ENCODE data around the gene CSPG4. TPM values are rescaled to one million over a fixed set of nuclear protein-coding genes. Genes with fewer than 3 reads are reported as not detected.
"Not testable (repeated sequence)": the region's sequence is repeated elsewhere in the genome, so short reads cannot be mapped to it uniquely, and the experiment has no call there.

The CSPG4 gene
- total RNA-seq, 2 experiments from 2014 or later = not detected

- POLR2A ChIA-PET = interaction anchor here (0.9 to 7.6 kb wide), 6 partner anchors 12 to 270 kb away, joined by 3 to 168 read pairs (median 4); partner anchors contain the start of genes MAN2C1, PTPN9, SIN3A and SNUPN
- H3K4me1 Mint-ChIP-seq = peaks cover 29% of the 10 kb centered on the region
Measured at GRCh38 chr15:75637245-75638009, 75.2 kb downstream of the CSPG4 start.

GRCh38 chr15:75636026-75636425 is 76.6 kb downstream of the CSPG4 start:
- ATAC-seq (ENCODE audit: low read depth) (no peak), DNase-seq (no peak)
- Mint-ChIP-seq H3K27me3 (no peaks in the 10 kb centered on the region), H3K27ac (no peak overlapping the region), H3K36me3 (peaks cover 10% of the 10 kb centered on the region), H3K4me1 (peaks cover 25% of the 10 kb centered on the region), H3K4me3 (no peak overlapping the region), H3K9me3 (no peaks in the 10 kb centered on the region)
- POLR2A ChIA-PET = interaction anchor here (1.2 to 7.6 kb wide), 2 partner anchors 10 to 183 kb away, joined by 4 to 168 read pairs; partner anchors contain the start of genes SIN3A and SNUPN

More at GRCh38 chr15:75637245-75638009, 75.2 kb downstream of the CSPG4 start:
- peak overlapping the region; percentile 15 for H3K27ac Mint-ChIP-seq
- H3K27me3 Mint-ChIP-seq = no peaks in the 10 kb centered on the region
- peaks cover 10% of the 10 kb centered on the region for H3K36me3 Mint-ChIP-seq
- H3K9me3 Mint-ChIP-seq = no peaks in the 10 kb centered on the region
- no peak for ATAC-seq (ENCODE audit: low read depth)
- no peak for DNase-seq
- H3K4me3 Mint-ChIP-seq = peak overlapping the region; percentile 93

- H3K9me3 Mint-ChIP-seq; H3K27ac Mint-ChIP-seq; H3K4me3 Mint-ChIP-seq; ATAC-seq (ENCODE audit: low read depth); H3K27me3 Mint-ChIP-seq; DNase-seq: not testable (repeated sequence)
- H3K36me3 Mint-ChIP-seq = peaks cover 10% of the 10 kb centered on the region
- peaks cover 19% of the 10 kb centered on the region for H3K4me1 Mint-ChIP-seq
- POLR2A ChIA-PET = interaction anchor here (0.6 kb wide), 1 partner anchor 41 kb away, joined by 4 read pairs; no protein-coding TSS in a partner anchor
Measured at GRCh38 chr15:75633922-75634321, 78.7 kb downstream of the CSPG4 start.

- Mint-ChIP-seq H3K9me3 (no peaks in the 10 kb centered on the region), H3K27me3 (no peaks in the 10 kb centered on the region), H3K36me3 (no peaks in the 10 kb centered on the region), H3K27ac (no peak overlapping the region), H3K4me3 (no peak overlapping the region), H3K4me1 (peaks cover 8% of the 10 kb centered on the region)
- POLR2A ChIA-PET = interaction anchor here (2.8 kb wide), 1 partner anchor 8 kb away, joined by 9 read pairs; the partner anchor contains the start of gene IMP3
- DNase-seq = no peak
- ATAC-seq (ENCODE audit: low read depth) = no peak
Measured at GRCh38 chr15:75631935-75632334, 80.7 kb downstream of the CSPG4 start.

- no peaks in the 10 kb centered on the region for H3K27me3 Mint-ChIP-seq
- H3K9me3 Mint-ChIP-seq = no peaks in the 10 kb centered on the region
- POLR2A ChIA-PET = interaction anchor here (0.6 to 6.3 kb wide), 17 partner anchors 9 to 1373 kb away, joined by 3 to 90 read pairs (median 7); partner anchors contain the start of genes IMP3, MAN2C1, PTPN9 and SIN3A
- DNase-seq (peak; percentile 91), ATAC-seq (ENCODE audit: low read depth) (peak; percentile 83)
- peak within 1 kb of the TSS; percentile 88 for H3K4me3 Mint-ChIP-seq
- H3K4me1 Mint-ChIP-seq = peaks cover 27% of the 10 kb centered on the region
- H3K27ac Mint-ChIP-seq = peak within 1 kb of the TSS; percentile 92
- peaks cover 10% of the 10 kb centered on the region for H3K36me3 Mint-ChIP-seq
Measured at GRCh38 chr15:75625542-75626347, 86.9 kb downstream of the CSPG4 start, which contains the start of gene SNUPN. Gene SNUPN, minus strand, starts transcription at chr15:75625725. Its CDS starts 4,674 bp downstream, at chr15:75621051.

Other genes starting within 250 kb of the CSPG4 start
- 10 to 100 TPM; 35.8 to 37.5 TPM for gene PTPN9, start 133.5 kb downstream of the CSPG4 start, total RNA-seq
- gene SNUPN, start 87.1 kb downstream of the CSPG4 start, total RNA-seq = 10 to 100 TPM; 27.1 to 30.4 TPM
- gene IMP3, start 72.6 kb downstream of the CSPG4 start, total RNA-seq = 10 to 100 TPM; 85.3 to 87.1 TPM
- gene SNX33, start 64.9 kb downstream of the CSPG4 start, total RNA-seq = 1 to 10 TPM; 2.1 to 2.6 TPM
- gene UBE2Q2, start 130.6 kb upstream of the CSPG4 start, total RNA-seq = 10 to 100 TPM; 27.5 to 29.7 TPM
- gene FBXO22, start 191.0 kb upstream of the CSPG4 start, total RNA-seq = 10 to 100 TPM; 32.2 to 33.9 TPM

Data from activated naive CD8-positive, alpha-beta T cell treated with anti-CD3 and anti-CD28 coated beads, Interleukin-2, amount 10 ng/mL, durations not matched to agents 7 days and 5 days (primary cell).